ENCODE results near the gene ZC3H18. TPM values are rescaled to one million over a fixed set of nuclear protein-coding genes. Genes with fewer than 3 reads are reported as not detected.

The ZC3H18 gene
- polyA plus RNA-seq, 3 donors: 5.5 to 36.4 (median 6.8) TPM

GRCh38 chr16:88526906-88527185 is 43.4 kb upstream of the ZC3H18 start:
- H3K36me3 ChIP-seq (replicated peaks in 1 of 2; ENCODE audit: control insufficient read depth in 1 of 2, insufficient read depth in 2 of 2, low read length in 2 of 2): no peaks in the 10 kb centered on the region
- Mint-ChIP-seq H3K9me3 (peaks cover 0 to 2% (median 0%) of the 10 kb centered on the region in 7 donors), H3K4me3 (no peak overlapping the region), H3K27me3 (ENCODE audit: low read depth in 3 of 3) (peaks cover 20 to 48% (median 25%) of the 10 kb centered on the region in 3 donors), H3K27ac (no peak overlapping the region), H3K4me1 (no peaks in the 10 kb centered on the region), H3K36me3 (no peaks in the 10 kb centered on the region)
- 90% methylated on average over 8 of the region's 9 CpGs for WGBS (ENCODE audit: insufficient coverage)
- H3K27me3 ChIP-seq (ENCODE audit: control insufficient read depth in 2 of 2, insufficient read depth in 2 of 2, low read length in 2 of 2): peaks cover 0 to 29% of the 10 kb centered on the region in 2 donors
- no peak overlapping the region for H3K4me2 ChIP-seq (replicated peaks; ENCODE audit: extremely low read depth, low read length, poor library complexity, severe bottlenecking)
- no peaks in the 10 kb centered on the region for H3K9me3 ChIP-seq (replicated peaks in 1 of 2; ENCODE audit: control insufficient read depth in 1 of 2, insufficient read depth in 1 of 2, low read length in 2 of 2)
- H3K4me1 ChIP-seq (ENCODE audit: control insufficient read depth in 1 of 2, insufficient read depth in 2 of 2, low read length in 2 of 2): no peaks in the 10 kb centered on the region
- no peak overlapping the region for H3K27ac ChIP-seq (ENCODE audit: low read depth in 1 of 2, low read length in 2 of 2)
- H3K79me2 ChIP-seq (ENCODE audit: insufficient read depth, low read length): no peaks in the 10 kb centered on the region
- intact Hi-C loops (cut with micrococcal nuclease): loop anchor here (1.0 to 5.0 kb wide), 2 partner anchors 84 to 85 kb away; no protein-coding TSS in a partner anchor
- no peaks in the 10 kb centered on the region for H4K20me1 ChIP-seq (ENCODE audit: insufficient read depth, low read length)
- no peak for DNase-seq
- no peak overlapping the region for H3K4me3 ChIP-seq (replicated peaks in 1 of 3; ENCODE audit: low read depth in 2 of 3, low read length in 3 of 3)
- no peak for TF ChIP-seq CTCF (IDR thresholded peaks at IDR 0.05)
- H2AFZ ChIP-seq (ENCODE audit: insufficient read depth, low read depth, low read length, poor library complexity, severe bottlenecking): no peak overlapping the region
- no peak overlapping the region for H3K9ac ChIP-seq (ENCODE audit: insufficient read depth, low read length, poor library complexity, severe bottlenecking)

GRCh38 chr16:88527186-88527936 is 42.8 kb upstream of the ZC3H18 start:
- Mint-ChIP-seq H3K9me3 (peaks cover 0 to 2% (median 0%) of the 10 kb centered on the region in 7 donors), H3K36me3 (no peaks in the 10 kb centered on the region), H3K27ac (no peak overlapping the region), H3K27me3 (ENCODE audit: low read depth in 3 of 3) (peaks cover 20 to 43% (median 25%) of the 10 kb centered on the region in 3 donors), H3K4me1 (no peaks in the 10 kb centered on the region), H3K4me3 (no peak overlapping the region)
- Histone ChIP-seq H3K4me2 (replicated peaks; ENCODE audit: extremely low read depth, low read length, poor library complexity, severe bottlenecking) (no peak overlapping the region), H3K9ac (ENCODE audit: insufficient read depth, low read length, poor library complexity, severe bottlenecking) (no peak overlapping the region), H3K4me1 (ENCODE audit: control insufficient read depth in 1 of 2, insufficient read depth in 2 of 2, low read length in 2 of 2) (no peaks in the 10 kb centered on the region), H3K27me3 (ENCODE audit: control insufficient read depth in 2 of 2, insufficient read depth in 2 of 2, low read length in 2 of 2) (peaks cover 0 to 28% of the 10 kb centered on the region in 2 donors), H3K9me3 (replicated peaks in 1 of 2; ENCODE audit: control insufficient read depth in 1 of 2, insufficient read depth in 1 of 2, low read length in 2 of 2) (no peaks in the 10 kb centered on the region), H3K79me2 (ENCODE audit: insufficient read depth, low read length) (no peaks in the 10 kb centered on the region), H3K36me3 (replicated peaks in 1 of 2; ENCODE audit: control insufficient read depth in 1 of 2, insufficient read depth in 2 of 2, low read length in 2 of 2) (no peaks in the 10 kb centered on the region), H4K20me1 (ENCODE audit: insufficient read depth, low read length) (no peaks in the 10 kb centered on the region), H3K27ac (ENCODE audit: low read depth in 1 of 2, low read length in 2 of 2) (no peak overlapping the region), H2AFZ (ENCODE audit: insufficient read depth, low read depth, low read length, poor library complexity, severe bottlenecking) (no peak overlapping the region), H3K4me3 (replicated peaks in 1 of 3; ENCODE audit: low read depth in 2 of 3, low read length in 3 of 3) (no peak overlapping the region)
- peak; percentile 87 for TF ChIP-seq CTCF (IDR thresholded peaks at IDR 0.05)
- intact Hi-C loops (cut with micrococcal nuclease): loop anchor here (1.0 to 5.0 kb wide), 2 partner anchors 84 to 85 kb away; no protein-coding TSS in a partner anchor
- 43% methylated on average over 30 of the region's 32 CpGs for WGBS (ENCODE audit: insufficient coverage)
- peak; percentile 21 to 47 (median 28) for DNase-seq

Data from CD14-positive monocyte (primary cell).